Omental fat pad (tissue), 4 donors: ENCODE data around the gene SLC45A3. TPM values are rescaled to one million over a fixed set of nuclear protein-coding genes. Genes with fewer than 3 reads are reported as not detected.

ENCODE experiments used
- ATAC-seq: fragments of 150-250 bp; one replicate; pipeline ENCODE4 v1.9.1; 2016; ENCODE audit warnings: mild to moderate bottlenecking, moderate library complexity; ENCODE audit not compliant: low FRiP score
- DNase-seq: peaks from one replicate; pipeline ENCODE4 v3.0.0-alpha.2; 2019; ENCODE audit warnings: low spot score
- total RNA-seq, 4 donors: library from RNA; depleted of rRNA; stranded (reverse); fragments of >200 nt; gene quantifications; one replicate each; pipeline ENCODE4 v1.1.0, GENCODE V29; 2016
- TF ChIP-seq, protein P1 (sequence below), 3 donors: fragments of 450-650 bp; IDR thresholded peaks; one replicate each; pipeline ENCODE4 v1.5.1; 2016 to 2017; ENCODE audit warnings: antibody characterized with exemption in 3 of 3, mild to moderate bottlenecking in 3 of 3, moderate library complexity in 2 of 3

SLC45A3 gene
- total RNA-seq, 4 donors from 2014 or later: 1.6 to 2.4 (median 2.1) TPM

DNA sequence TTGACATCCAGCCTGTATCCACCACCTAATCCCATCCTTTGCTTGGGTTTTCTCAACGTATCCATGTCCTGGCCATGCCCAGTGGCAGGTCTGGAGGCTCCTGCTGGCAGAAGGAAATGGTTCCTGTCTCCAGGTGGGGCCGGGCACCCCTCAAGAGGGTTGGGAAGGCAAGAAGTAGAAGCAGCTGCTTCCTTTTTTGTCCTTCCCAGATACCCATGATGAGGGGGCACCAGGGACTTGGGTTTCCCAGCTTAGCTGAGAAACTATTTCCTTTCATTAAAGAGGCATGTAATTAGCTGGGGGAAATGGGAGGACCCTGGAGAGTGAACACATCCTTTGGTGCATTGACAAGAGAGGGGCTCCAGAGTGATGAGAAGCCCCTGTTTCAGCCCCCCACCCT, 21.1 kb upstream of the SLC45A3 start:
- no peak for ATAC-seq
- no peak for DNase-seq
- TF ChIP-seq, protein P1, sequence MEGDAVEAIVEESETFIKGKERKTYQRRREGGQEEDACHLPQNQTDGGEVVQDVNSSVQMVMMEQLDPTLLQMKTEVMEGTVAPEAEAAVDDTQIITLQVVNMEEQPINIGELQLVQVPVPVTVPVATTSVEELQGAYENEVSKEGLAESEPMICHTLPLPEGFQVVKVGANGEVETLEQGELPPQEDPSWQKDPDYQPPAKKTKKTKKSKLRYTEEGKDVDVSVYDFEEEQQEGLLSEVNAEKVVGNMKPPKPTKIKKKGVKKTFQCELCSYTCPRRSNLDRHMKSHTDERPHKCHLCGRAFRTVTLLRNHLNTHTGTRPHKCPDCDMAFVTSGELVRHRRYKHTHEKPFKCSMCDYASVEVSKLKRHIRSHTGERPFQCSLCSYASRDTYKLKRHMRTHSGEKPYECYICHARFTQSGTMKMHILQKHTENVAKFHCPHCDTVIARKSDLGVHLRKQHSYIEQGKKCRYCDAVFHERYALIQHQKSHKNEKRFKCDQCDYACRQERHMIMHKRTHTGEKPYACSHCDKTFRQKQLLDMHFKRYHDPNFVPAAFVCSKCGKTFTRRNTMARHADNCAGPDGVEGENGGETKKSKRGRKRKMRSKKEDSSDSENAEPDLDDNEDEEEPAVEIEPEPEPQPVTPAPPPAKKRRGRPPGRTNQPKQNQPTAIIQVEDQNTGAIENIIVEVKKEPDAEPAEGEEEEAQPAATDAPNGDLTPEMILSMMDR (IDR thresholded peaks at IDR 0.05): no peak

DNA sequence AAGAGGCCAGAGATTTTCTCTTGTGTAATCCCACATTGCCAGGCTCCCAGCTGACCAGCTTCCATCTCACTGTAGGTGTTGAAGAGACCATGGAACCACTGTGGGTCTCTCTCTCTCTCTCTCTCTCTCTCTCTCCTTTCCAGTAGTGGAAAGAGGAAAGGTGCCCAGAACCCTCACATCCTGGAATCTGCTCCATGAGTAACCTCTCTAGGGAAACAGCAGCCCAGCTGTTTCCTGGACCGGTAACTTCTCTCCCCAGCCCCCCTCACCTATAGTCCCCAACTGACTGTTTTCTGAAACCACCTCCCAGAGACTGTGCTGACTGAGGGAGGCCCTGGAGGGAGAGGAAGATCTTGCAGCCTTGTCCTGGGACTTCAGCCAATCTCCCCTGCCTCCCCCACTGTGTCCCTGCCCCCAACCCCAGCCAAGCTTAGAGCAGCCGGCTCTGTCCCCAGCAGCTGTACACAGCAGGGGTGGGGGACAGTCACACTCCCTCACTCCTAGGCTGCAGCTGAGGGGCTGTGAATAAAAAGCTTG, 20.6 kb upstream of the SLC45A3 start:
- DNase-seq (no peak), ATAC-seq (no peak)
- TF ChIP-seq, protein P1 (IDR thresholded peaks at IDR 0.05): no peak

DNA sequence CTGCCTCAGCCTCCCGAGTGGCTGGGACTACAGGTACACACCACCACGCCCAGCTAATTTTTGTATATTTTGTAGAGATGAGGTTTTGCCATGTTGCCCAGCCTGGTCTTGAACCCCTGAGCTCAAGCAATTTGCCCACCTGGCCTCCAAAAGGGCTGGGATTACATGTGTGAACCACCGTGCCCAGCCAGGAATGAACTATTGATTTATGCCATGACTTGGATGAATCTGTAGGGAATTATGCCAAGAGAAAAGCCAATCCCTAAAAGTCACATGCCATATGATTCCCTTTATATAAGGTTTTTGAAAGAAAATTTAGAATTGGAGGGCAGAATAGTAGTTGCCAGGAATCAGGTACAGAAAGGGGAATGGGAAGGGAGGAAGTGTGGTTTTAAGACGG, 19.1 kb upstream of the SLC45A3 start:
- TF ChIP-seq, protein P1 (IDR thresholded peaks at IDR 0.05): no peak
- DNase-seq: no peak
- no peak for ATAC-seq

DNA sequence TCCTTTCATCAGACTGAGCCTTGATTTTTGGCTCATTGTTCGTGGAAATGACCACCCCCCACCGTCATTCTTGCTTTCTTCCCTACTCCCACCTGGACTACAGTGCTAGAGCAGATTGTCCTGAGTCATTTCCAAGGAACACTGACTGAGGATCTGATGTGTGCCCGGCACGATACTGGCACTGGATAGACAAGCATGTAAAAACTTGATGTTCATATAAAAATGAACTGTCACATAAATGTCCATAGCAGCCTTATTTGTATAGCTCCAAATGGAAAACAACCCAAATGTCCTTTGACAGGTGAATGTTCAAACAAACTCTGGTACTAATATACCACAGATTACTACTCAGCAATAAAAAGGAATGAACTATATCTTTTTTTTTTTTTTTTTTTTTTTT, 18.6 kb upstream of the SLC45A3 start:
- TF ChIP-seq, protein P1 (IDR thresholded peaks at IDR 0.05): no peak
- DNase-seq (no peak), ATAC-seq (no peak)

DNA sequence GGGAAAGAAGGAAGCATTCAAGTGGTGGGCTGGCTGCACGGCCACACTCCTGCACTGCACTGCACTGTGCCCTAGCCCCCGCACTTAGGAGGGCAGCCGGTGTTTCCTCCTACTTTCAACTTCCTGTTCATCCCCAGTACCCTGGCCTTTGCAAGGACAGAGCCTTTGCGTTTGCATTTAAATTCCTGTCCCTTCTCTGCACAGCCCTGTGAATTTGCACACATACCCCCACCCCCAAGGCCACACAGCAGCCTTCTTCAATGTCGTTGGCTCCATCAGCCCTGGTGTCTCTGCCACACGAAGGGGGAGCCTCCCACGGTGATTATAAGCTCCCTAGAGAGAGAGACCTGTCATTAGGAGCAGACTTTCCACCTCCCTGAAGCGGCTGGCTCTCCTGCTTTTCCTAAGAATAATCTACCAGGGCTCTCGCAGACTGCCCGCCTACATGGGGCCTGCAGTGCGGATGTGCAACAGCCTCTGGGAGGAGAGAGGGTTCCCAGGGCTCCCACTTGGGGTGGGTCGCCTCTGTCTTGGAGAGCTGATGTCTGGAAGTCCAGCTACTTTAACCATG, 13.2 kb upstream of the SLC45A3 start:
- TF ChIP-seq, protein P1 (IDR thresholded peaks at IDR 0.05): no peak
- DNase-seq (no peak), ATAC-seq (no peak)

DNA sequence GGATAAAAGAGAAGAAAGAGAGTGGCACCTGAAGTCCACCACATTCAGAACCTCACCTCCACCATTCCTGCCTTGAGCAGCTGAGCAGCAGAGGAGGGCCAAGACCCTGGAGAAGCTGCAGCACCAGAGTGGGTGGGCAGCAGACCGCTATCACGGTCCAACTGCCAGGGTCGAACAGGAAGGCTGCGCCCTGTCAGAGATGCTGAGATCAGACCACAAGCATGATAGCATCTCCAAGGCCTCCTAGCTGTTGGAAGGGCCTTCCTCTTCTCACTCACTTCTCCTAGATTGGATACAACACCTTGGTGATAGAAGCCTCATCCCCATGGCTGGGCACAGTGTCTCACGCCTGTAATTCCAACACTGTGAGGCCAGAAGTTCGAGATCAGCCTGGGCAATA, 12.1 kb upstream of the SLC45A3 start:
- TF ChIP-seq, protein P1 (IDR thresholded peaks at IDR 0.05): no peak
- no peak for ATAC-seq

DNA sequence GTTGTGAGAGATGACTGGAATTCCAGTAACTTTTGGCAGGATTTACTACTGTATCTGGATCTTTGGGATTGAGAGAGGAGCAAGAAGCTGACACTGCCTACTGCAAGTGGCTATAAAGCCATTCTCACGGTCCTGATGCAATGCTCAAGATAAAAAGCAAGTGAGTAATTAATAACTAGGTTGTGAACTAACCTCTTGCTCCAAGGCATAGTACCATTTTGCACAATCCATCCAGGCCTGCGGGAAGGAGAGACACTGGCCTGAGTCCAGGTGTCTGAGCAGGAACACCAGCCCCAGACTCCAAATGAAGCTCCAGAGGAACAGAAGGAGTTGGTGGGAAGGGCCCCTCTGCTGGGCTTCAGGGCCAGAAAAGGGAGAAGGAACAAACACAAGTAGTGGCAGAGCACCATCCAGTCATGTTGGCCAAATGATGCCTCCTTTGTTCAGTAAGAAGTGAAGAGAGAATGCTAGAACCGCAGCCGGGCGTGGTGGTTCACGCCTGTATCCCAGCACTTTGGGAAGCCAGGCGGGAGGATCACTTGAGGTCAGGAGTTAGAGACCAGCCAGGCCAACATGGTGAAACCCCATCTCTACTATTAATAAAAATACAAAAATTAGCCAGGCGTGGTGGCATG, 9.9 kb upstream of the SLC45A3 start:
- TF ChIP-seq, protein P1 (IDR thresholded peaks at IDR 0.05): no peak
- ATAC-seq (no peak), DNase-seq (no peak)

More for the DNA sequence above, 12.1 kb upstream of the SLC45A3 start:
- DNase-seq: no peak
